ENCODE measurements around the gene RPS14.
"Not testable (repeated sequence)": the region's sequence is repeated elsewhere in the genome, so short reads cannot be mapped to it uniquely, and the experiment has no call there.

Gene RPS14

DNA sequence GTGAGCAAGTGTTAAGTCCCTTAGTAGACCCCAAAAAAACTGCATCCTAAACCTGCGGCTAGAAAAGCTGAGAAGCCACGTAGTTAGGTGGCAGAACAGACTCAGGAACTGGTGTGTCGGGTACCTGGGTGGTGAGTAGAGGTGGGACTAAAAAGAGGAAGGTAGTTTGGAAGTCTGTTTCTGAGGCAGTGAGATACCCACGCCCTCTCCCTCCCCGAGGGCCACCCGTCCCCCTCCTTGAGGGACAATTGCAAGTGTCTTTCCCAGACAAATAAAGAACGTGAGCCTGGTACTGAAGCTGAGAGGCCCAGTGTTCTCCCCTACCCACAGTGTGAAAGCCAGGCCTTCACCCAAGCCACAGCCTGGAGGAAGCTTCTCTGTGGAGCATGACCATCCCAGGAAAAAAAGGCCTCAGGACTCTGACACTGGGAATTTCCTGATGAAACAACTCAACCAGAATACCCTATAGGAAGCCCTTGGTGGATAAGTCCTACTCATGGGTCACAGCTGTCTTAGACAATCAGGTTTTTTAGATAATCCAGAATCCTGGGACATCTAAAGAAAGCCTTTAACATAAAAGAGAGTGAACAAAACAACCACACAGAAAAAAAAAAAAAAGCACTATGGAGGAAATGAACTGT, 29.8 kb downstream of the RPS14 start:
- TF ChIP-seq, protein P1, sequence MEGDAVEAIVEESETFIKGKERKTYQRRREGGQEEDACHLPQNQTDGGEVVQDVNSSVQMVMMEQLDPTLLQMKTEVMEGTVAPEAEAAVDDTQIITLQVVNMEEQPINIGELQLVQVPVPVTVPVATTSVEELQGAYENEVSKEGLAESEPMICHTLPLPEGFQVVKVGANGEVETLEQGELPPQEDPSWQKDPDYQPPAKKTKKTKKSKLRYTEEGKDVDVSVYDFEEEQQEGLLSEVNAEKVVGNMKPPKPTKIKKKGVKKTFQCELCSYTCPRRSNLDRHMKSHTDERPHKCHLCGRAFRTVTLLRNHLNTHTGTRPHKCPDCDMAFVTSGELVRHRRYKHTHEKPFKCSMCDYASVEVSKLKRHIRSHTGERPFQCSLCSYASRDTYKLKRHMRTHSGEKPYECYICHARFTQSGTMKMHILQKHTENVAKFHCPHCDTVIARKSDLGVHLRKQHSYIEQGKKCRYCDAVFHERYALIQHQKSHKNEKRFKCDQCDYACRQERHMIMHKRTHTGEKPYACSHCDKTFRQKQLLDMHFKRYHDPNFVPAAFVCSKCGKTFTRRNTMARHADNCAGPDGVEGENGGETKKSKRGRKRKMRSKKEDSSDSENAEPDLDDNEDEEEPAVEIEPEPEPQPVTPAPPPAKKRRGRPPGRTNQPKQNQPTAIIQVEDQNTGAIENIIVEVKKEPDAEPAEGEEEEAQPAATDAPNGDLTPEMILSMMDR (IDR thresholded peaks at IDR 0.05; ENCODE audit: control insufficient read depth, insufficient read depth, low read depth, low read length, missing control alignments) = no peak
- no peak for DNase-seq (ENCODE audit: low read depth)
- no peak overlapping the region for H3K4me3 ChIP-seq (ENCODE audit: control insufficient read depth, low read depth, low read length)

DNA sequence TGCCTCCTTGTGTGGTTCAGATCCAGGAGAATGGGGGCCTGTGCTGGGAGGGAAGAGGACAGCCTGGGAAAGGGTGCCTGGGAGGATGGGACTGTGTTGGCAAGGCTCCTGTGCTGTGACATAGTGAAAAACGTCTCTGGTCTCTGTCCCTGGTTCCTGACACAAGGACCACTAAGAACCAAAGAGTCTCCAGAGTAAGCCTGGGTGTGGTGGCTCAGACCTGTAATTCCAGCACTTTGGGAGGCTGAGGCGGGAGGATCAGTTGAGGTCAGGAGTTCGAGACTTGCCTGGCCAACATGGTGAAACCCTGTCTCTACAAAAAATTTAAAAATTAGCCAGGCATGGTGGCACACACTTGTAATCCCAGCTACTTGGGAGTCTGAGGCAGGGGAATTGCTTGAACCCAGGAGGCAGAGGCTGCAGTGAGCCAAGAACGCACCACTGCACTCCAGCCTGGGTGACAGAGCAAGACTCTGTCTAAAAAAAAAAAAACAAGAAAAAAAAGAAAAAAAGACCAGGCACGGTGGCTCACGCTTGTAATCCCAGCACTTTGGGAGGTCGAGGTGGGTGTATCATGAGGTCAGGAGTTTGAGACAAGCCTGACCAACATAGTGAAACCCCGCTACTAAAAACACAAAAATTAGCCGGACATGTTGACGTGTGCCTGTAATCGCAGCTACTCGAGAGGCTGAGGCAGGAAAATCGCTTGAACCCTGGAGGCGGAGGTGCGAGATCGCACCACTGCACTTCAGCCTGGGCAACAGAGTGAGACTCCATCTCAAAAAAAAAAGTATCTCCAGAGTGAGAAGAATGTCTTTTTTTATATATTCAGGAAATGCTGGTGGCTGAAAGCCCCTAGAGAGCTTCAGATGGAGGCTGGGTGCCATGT, 35.4 kb downstream of the RPS14 start:
- not testable (repeated sequence) for DNase-seq (ENCODE audit: low read depth); H3K4me3 ChIP-seq (ENCODE audit: control insufficient read depth, low read depth, low read length)

- TF ChIP-seq, protein P1 (IDR thresholded peaks at IDR 0.05; ENCODE audit: control insufficient read depth, insufficient read depth, low read depth, low read length, missing control alignments) = no peak
- no peak for DNase-seq (ENCODE audit: low read depth)
- no peak overlapping the region for H3K4me3 ChIP-seq (ENCODE audit: control insufficient read depth, low read depth, low read length)
Observed at GRCh38 chr5:150413176-150413901, 36.2 kb downstream of the RPS14 start.

DNA sequence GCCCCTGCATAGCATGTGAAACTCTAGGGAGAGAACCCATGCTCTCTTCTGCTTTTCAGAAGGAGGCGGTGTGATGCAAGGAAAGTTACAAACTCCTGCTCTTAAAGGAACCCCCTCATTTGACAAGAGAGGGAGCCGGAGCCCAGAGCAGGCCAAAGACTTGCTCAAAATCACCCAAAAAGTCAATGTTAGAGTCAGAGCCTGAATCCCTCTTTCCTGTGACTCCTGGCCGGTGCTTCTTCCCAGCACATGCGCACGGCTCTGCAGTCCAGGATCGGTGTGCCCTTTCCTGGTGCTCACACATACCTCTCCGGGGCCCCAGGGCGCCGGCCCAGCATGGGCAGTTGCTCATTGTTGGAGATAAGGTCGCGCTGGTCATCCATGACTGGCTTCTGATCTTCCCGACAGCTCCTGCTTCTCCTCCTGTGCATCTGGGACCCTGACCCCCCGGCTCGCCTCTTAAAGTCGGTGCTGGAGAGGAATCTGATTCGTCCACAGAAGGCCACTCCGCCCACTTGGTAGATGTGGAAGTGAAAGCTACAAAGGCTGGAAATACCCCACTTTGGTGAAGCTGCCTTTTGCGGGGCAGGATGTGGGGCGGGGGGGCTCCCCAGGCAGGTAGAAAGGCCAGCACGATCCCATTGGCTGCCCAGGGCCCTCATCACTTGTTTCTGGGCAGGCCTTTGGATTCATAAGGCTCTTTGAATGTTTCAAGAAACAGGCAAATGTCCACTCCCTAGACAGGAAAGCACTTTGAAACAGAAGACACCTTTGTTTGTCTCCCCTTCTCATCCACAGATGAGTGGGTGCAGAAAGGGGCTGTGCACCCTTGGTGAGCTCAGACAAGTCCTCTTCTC, 37.0 kb downstream of the RPS14 start, which contains the start of gene CD74:
CD74 (minus strand) TSS at position 592 of the 857 bp plus-strand sequence; CDS start at position 431, 161 bp downstream.
- DNase-seq (ENCODE audit: low read depth) = no peak
- no peak within 1 kb of the TSS for H3K4me3 ChIP-seq (ENCODE audit: control insufficient read depth, low read depth, low read length)

GRCh38 chr5:150411245-150411979, 38.1 kb downstream of the RPS14 start:
- H3K4me3 ChIP-seq (ENCODE audit: control insufficient read depth, low read depth, low read length) = no peak overlapping the region
- DNase-seq (ENCODE audit: low read depth) = no peak

More for the DNA sequence above, 37.0 kb downstream of the RPS14 start, which contains the start of gene CD74:
- TF ChIP-seq, protein P1 (IDR thresholded peaks at IDR 0.05; ENCODE audit: control insufficient read depth, insufficient read depth, low read depth, low read length, missing control alignments) = no peak

More at GRCh38 chr5:150411245-150411979, 38.1 kb downstream of the RPS14 start:
- TF ChIP-seq, protein P1 (IDR thresholded peaks at IDR 0.05; ENCODE audit: control insufficient read depth, insufficient read depth, low read depth, low read length, missing control alignments) = no peak

Measured in AG09309 (cell line).